NCI-H526 (cell line): Measurements from ENCODE around the gene FAM32A.

Experiments used
- DNase-seq, 2 experiments: peaks; one replicate each; lab custom pipeline; 2025; lab: John Stamatoyannopoulos, UW

Gene FAM32A

DNA sequence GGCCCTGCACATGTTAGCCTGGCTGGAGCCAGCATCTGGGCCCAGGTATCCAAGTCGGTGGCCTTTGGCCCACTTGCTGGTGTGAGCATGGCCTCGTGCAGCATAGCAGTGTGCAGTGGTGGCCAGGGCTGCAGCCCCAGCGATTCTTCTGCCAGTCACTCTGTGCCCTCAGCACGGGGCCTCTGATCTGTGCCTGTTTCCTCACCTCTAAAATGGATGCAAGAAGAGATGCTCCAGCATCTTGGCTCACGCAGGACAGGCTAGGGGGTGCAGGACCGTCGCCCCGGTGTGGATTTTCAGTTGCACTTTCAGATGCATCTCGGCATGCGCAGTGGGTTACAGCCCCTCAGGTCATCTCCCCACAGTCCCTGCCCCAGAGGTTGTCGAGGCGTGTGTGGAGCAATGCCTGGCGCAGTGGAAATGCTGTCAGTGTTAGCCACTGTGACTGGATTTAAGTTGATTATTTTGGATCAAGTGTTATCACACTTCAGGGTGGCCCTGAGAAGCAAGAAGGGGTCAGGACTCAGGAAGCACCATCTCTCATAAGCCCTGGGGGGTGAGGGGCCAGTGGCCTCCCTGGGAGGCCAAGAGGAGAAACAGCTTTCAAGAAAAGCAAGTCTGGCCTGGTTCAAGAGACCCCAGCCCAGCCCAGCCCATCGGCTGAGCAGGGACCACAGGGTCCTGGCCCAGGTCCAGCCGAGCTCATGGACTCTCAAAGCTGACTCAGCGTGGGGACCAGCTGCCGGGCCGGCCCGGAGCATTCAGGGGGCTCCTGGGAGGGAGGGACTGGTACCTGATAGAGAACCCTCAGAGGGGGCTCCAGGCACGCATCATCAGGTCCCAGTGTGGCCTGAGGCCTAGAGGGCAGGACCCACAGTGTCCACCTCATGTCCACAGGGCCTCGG is 40.3 kb downstream of the FAM32A start:
- DNase-seq: no peak

DNA sequence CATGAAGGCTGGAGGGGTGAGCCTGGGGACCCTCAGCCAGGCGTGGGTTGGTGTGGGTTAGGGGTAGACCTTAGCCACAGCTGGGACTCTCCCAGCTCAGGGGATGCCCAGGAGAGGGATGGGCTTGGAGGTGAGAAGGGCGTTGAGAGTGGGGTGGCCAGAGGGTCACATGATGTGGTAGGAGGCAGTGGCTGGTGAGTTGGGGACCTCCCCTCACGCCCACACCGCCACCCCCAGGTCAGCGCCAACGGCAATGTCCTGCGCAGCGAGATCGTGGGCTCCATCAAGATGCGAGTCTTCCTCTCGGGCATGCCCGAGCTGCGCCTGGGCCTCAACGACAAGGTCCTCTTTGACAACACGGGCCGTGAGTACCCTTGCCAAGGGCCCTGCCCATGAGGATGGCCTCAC is 41.0 kb downstream of the FAM32A start:
- no peak for DNase-seq

DNA sequence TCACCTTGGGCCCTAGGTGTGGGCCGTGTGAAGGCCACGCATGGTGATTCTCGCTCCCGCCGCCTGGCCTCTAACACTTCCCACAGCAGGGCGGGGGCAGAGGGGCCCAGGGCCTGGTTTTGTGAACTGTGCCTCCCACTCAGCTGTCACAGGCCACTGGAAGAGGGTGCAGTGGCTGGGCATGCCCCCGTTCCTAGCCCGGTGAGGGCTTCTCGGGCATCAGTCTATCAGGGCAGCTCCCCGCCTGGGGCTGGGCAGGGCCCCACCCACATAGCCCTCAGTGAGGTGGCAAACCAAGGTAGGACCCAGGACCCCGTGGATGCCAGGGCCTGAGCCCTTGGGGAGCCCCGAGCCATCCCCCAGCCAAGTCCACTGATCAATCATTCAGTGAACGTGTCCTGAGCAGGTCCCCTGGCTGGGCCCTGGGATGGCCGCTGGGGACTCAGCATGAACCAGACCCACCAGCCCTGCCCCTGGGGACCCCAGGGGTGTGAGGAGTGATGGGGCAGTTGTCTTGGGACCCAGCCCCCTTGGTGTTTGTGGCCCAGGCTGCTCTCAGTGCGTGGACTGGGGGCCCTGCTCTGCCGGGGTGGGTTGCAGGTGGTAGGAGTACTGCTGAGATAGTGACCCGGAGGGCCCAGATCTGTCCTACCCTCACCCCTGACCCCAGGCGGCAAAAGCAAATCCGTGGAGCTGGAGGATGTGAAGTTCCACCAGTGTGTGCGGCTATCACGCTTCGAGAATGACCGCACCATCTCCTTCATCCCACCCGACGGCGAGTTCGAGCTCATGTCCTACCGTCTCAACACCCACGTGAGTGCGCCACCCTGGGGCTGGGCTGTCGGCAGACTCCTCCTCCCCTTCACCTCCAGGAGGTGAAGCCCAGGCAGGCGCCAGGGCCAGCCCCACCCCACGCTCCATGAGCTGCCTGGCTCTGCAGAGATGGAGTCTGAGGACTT is 41.9 kb downstream of the FAM32A start:
- no peak for DNase-seq

DNA sequence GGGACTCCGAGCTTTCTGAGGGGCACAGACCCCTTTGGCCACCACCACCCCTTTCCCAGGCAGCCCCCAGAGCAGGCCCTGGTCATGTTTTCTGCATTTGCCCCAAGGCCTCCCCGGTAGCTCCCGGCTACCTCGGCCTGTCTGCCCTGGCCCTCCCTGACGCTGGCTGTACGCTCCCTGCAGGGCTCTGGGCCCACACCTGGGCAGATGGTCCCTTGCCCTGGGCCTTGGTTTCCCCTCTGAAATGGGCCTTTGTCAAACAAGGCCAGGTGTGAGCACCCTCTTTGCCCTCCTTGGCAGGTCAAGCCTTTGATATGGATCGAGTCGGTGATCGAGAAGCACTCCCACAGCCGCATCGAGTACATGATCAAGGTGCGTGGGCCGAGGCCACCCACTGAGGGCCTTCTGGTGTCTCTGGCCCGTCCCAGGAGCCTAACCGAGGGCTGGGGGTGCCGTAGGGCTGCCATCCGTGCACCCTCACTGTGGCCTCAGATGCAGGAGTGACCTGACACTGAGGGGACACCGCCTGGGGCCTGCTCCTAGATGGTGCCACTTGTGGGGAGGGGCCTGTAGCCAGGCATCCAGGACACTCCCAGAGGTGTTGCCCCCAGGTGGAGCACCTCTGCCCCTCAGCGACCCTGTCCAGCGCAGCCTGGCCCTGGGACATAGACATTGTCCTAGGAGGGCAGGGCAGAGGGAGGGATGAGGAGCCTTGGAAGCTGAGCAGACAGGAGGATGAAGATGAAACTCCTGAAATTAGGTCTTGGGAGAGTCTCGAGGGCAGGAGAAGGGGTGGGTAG is 42.8 kb downstream of the FAM32A start:
- no peak for DNase-seq

DNA sequence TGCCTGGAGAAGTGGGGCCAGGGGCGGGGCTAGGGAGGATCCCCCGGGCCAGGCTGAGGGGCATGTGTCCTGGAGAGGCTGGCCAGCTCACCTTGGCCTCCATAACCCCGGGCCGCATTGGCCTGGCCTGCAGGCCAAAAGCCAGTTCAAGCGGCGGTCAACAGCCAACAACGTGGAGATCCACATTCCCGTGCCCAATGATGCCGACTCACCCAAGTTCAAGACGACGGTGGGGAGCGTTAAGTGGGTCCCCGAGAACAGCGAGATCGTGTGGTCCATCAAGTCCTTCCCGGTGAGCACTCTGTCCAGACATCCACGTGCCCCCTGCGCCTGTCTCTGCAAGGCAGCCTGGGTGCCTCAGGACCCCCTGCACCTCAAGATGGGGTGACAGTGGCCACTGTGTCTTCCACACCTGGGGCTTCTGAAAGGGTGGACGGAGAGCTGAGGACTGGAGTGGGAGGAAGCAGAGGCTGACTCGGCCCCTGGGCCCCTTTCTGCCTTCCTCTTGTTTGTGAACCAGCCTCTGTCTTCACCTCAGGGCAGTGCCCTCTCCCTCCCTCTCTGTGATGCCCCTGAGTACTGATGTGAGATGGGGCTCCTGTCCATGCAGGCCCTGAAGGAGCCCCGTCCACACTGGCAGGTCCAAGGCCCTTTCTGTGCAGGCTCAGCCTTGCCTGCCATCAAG is 43.6 kb downstream of the FAM32A start:
- no peak for DNase-seq

GRCh38 chr19:16229322-16229641 is 44.1 kb downstream of the FAM32A start:
- no peak for DNase-seq

DNA sequence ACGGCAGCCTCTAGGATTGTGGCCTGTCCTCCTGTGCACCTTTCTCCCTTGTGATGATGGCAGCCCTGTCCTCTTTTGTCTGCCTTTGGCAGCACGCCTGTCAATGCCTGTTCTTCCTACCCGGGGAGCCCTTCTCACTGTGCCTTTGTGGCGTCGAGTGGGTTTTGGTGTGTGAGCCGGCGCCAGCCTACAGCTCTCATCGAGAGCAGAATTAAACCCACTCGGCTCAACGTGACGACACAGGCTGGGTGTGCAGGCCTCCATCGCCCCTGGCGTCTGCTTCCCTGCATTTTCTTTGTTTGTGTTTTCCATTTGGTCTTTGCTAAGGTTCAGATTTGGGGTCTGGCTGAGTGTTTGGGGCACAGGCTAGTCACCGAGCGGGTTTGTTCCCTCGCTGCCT is 46.9 kb downstream of the FAM32A start:
- no peak for DNase-seq

DNA sequence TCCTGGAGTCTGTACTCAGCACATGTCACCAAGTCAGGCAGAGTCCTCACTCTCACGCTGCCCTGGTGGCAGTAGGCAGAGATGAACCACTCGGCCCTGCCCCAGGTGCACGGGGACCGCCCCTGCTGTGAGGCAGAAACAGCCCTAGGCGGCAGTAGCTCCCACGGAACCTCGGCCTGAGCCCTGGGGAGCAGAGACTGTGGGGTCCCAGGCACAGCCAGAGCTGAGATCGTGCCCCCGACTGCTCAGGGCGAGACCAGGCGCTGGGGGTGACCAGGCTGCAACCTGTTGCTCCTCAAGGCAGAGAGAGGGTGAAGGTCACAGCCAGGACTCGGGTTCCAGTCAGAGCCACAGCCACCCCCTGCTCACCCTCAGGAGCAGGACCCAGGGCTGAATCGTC is 47.4 kb downstream of the FAM32A start:
- DNase-seq: no peak

DNA sequence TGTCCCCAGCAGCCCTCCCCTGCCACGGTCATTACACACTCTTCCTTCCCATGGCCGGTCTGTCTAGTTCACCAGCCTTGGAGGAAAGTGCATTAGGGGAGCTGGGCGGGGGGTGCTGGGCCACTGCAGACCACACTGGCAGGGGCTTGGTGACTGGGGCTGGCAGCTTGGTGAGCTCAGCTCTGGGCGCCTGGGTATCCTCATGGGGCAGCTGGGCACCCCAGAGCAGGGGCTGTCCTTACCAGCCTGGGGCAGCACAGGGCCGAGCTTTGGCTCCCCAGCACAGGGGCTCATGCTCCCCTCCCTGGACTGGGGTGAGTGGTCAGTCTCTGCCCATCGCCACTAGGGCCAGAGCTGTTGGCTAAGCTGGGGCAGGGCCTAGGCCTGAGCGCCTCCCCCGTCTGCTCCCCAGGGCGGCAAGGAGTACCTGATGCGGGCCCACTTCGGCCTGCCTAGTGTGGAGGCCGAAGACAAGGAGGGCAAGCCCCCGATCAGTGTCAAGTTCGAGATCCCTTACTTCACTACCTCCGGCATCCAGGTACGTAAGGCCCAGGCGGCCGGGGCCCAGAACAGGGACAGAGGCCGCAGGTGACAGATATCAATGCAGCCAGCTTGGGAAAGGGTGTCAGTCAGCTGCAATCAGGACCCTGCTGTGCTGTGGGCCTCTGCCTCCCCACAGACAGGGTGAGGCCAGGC is 48.0 kb downstream of the FAM32A start:
- DNase-seq: no peak

DNA sequence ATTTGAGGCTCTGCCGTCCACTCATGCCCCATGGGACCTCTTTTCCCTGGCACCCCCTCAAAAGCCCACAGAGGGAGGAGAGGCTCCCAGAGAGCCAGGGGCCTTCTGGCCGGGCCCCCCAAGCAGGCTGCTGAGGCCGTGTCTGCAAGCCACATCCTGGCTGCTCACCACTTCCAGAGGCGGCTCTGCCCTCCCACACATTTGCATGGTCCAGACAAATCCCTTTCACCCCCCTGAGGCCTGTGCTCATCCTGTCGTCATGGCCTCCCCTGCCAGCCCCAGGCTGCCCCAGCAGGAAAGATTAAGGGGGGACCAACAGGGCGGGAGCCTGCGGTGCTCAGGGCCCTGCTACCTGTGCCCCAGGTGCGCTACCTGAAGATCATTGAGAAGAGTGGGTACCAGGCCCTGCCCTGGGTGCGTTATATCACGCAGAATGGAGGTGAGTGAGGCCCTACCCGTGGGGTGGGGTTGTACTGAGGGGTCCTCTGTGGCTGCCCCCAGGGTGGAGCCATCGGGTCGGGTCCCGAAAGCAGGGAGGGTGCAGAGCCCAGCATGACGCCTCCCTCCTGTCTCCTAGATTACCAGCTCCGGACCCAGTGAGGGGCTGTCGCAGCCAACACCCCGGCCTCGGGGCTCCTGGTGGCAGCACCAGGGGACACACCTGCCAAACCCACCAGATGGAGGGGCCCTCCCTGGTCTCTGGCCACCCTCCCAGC is 48.8 kb downstream of the FAM32A start:
- no peak for DNase-seq

GRCh38 chr19:16234552-16235445 is 49.6 kb downstream of the FAM32A start:
- DNase-seq: no peak

DNA sequence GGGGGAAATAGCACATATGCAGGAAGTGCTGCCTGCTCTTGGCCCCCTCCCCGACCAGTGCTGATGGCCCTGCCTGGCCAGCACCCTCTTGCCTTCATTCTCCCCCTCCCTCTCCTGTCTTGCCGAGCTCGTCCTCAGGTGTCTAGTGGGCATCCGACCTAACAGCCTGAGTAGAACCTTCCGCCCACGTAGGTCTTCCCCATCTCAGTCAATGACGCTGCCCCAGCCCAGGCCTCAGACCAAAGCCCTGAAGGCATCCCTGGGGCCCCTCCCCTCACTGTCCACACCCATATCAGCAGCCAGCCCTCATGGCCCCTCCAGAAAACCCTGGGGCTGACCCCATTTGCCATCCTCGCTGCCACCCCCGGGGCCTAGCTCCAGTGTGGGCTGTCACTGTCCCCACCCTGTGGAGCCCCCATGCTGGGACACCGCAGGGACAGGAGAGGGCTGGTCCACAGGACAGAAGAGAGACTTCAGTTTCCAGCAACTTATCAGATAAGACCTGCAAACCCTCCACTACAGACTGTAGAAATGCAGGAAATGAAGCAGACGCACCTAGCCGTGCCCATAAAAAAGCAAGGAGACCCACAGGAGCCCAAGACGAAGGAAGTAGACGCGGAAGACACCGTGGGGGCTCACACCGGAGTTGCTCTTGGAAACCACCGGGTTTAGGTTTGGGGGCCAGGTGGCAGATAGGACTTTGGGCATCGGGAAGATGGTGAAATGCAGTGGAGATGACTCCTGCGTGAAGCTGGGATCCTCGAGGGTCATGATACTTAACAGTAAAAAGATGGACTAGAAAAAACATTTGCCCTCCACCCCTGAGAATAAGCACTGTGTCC is 50.8 kb downstream of the FAM32A start:
- DNase-seq: no peak
